Caco-2 (cell line): Measurements from ENCODE around the gene STAT5B. TPM values are rescaled to one million over a fixed set of nuclear protein-coding genes. Genes with fewer than 3 reads are reported as not detected.

ENCODE experiments used
- BruUV-seq: library from RNA; stranded (reverse); fragments of 400-500 nt; replicated peaks from 2 replicates; lab custom pipeline; 2021; lab: Mats Ljungman, UMichigan
- CTCF ChIA-PET: fragments of 300-600 bp; sonication (Branson Sonifier 250); formaldehyde crosslinking; loops from one replicate; lab custom pipeline; 2022; ENCODE audit warnings: antibody characterized with exemption; lab: Charles Lee
- POLR2A ChIA-PET: fragments of 300-600 bp; sonication (Branson Sonifier 250); formaldehyde crosslinking; loops from one replicate; lab custom pipeline; 2022; ENCODE audit warnings: antibody characterized with exemption; lab: Charles Lee
- DNase-seq, 2 experiments: peaks; one replicate each; pipeline versions ENCODE4 v3.0.0 to v3.0.0-alpha.2; 2020 to 2022
- H3K27me3 ChIP-seq: replicated peaks from 2 replicates; pipeline ENCODE4 v1.6.0; 2011; ENCODE audit warnings: low read length; ENCODE audit not compliant: control insufficient read depth, insufficient read depth
- H3K36me3 ChIP-seq: 2 replicates; pipeline ENCODE4 v1.5.1; 2011; ENCODE audit warnings: low read length; ENCODE audit not compliant: control insufficient read depth, insufficient read depth
- H3K4me1 ChIP-seq: fragments of 250-450 bp; sonication (Bioruptor Pico); 2 replicates; pipeline ENCODE4 v1.5.1; 2020; ENCODE audit warnings: mild to moderate bottlenecking
- H3K4me3 ChIP-seq: 2 replicates; pipeline ENCODE4 v1.5.1; 2011; ENCODE audit warnings: low read depth, mild to moderate bottlenecking, control low read depth, low read length
- H3K9me3 ChIP-seq: fragments of 250-450 bp; sonication (Bioruptor Pico); 2 replicates; pipeline ENCODE4 v1.5.1; 2020; ENCODE audit warnings: mild to moderate bottlenecking, moderate library complexity
- H3K27ac Mint-ChIP-seq: one replicate; pipeline ENCODE4 v1.8.0; 2022; ENCODE audit warnings: mixed read lengths; ENCODE audit not compliant: unreplicated experiment
- H3K27me3 Mint-ChIP-seq: one replicate; pipeline ENCODE4 v1.8.0; 2022; ENCODE audit warnings: mixed read lengths; ENCODE audit not compliant: insufficient read depth, unreplicated experiment
- H3K36me3 Mint-ChIP-seq: one replicate; pipeline ENCODE4 v1.8.0; 2022; ENCODE audit warnings: mild to moderate bottlenecking, mixed read lengths; ENCODE audit not compliant: insufficient read depth, unreplicated experiment
- H3K4me1 Mint-ChIP-seq: one replicate; pipeline ENCODE4 v1.8.0; 2022; ENCODE audit warnings: low read depth, mixed read lengths; ENCODE audit not compliant: unreplicated experiment
- H3K4me3 Mint-ChIP-seq: one replicate; pipeline ENCODE4 v1.8.0; 2022; ENCODE audit warnings: mild to moderate bottlenecking, moderate library complexity, mixed read lengths; ENCODE audit not compliant: unreplicated experiment
- H3K9me3 Mint-ChIP-seq: one replicate; pipeline ENCODE4 v1.8.0; 2022; ENCODE audit warnings: mixed read lengths; ENCODE audit not compliant: unreplicated experiment
- CTCF ChIP-seq, 2 experiments: fragments of 200-600 bp in 1 of 2; IDR thresholded peaks; 1 replicate in 1 of 2; 2 replicates in 1 of 2; pipeline versions ENCODE4 v1.5.1 to v1.8.0; 2011 to 2022; ENCODE audit warnings: antibody characterized with exemption in 1 of 2, control low read depth in 1 of 2, inconsistent platforms in 1 of 2, low read depth in 1 of 2, low read length in 1 of 2, mild to moderate bottlenecking in 1 of 2, moderate library complexity in 1 of 2; ENCODE audit not compliant: insufficient read depth in 1 of 2, severe bottlenecking in 1 of 2, unreplicated experiment in 1 of 2
- intact Hi-C: fragments of 100-400 bp; cut with micrococcal nuclease; formaldehyde crosslinking; loops from one replicate; pipeline ENCODE4 v1.10.0; 2022; ENCODE audit not compliant: unreplicated experiment
- total RNA-seq: library from RNA; stranded (reverse); gene quantifications from 2 replicates; pipeline ENCODE4 v1.2.3, GENCODE V29; 2022

The STAT5B gene
- total RNA-seq, 1 experiment from 2014 or later, result 46.9 TPM

GRCh38 chr17:42185621-42185930, 90.6 kb downstream of the STAT5B start:
- POLR2A ChIA-PET, result no interaction called here
- no TSS peak for BruUV-seq
- Mint-ChIP-seq H3K9me3 (no peaks in the 10 kb centered on the region), H3K4me1 (peaks cover 20% of the 10 kb centered on the region), H3K27me3 (peaks cover 10% of the 10 kb centered on the region), H3K36me3 (peaks cover under 1% of the 10 kb centered on the region), H3K27ac (no peak overlapping the region), H3K4me3 (peak overlapping the region; percentile 51)
- intact Hi-C loops, result no loop called here
- DNase-seq, result no peak
- Histone ChIP-seq H3K27me3 (no peaks in the 10 kb centered on the region; the same call in 1 of the 2 replicates), H3K36me3 (no peaks in the 10 kb centered on the region), H3K4me3 (no peak overlapping the region), H3K9me3 (no peaks in the 10 kb centered on the region), H3K4me1 (peaks cover 17% of the 10 kb centered on the region)
- no peak for TF ChIP-seq CTCF (IDR thresholded peaks at IDR 0.05; ENCODE audit: insufficient read depth in 1 of 2, low read depth in 1 of 2, low read length in 1 of 2, severe bottlenecking in 1 of 2, unreplicated experiment in 1 of 2)
- CTCF ChIA-PET, result interaction anchor here (1.8 to 3.1 kb wide), 2 partner anchors 9 to 15 kb away, joined by 10 to 15 read pairs; partner anchors contain the start of gene GHDC

GRCh38 chr17:42184713-42185620, 91.2 kb downstream of the STAT5B start, which contains the start of gene HCRT:
Gene HCRT (minus strand): TSS chr17:42185452. CDS start chr17:42185365, 87 bp downstream.
- Mint-ChIP-seq H3K9me3 (no peaks in the 10 kb centered on the region), H3K36me3 (peaks cover 5% of the 10 kb centered on the region), H3K4me3 (peak within 1 kb of the TSS; percentile 77), H3K27ac (peak within 1 kb of the TSS; percentile 53), H3K4me1 (peaks cover 20% of the 10 kb centered on the region), H3K27me3 (peaks cover 10% of the 10 kb centered on the region)
- H3K4me3 ChIP-seq, result peak within 1 kb of the TSS; percentile 61
- BruUV-seq, result no TSS peak
- no peaks in the 10 kb centered on the region; the same call in 1 of the 2 replicates for H3K27me3 ChIP-seq
- no peak for TF ChIP-seq CTCF (IDR thresholded peaks at IDR 0.05; ENCODE audit: insufficient read depth in 1 of 2, low read depth in 1 of 2, low read length in 1 of 2, severe bottlenecking in 1 of 2, unreplicated experiment in 1 of 2)
- CTCF ChIA-PET, result interaction anchor here (0.6 to 3.1 kb wide), 4 partner anchors 9 to 174 kb away, joined by 4 to 15 read pairs (median 8); partner anchors contain the start of gene GHDC
- H3K4me1 ChIP-seq, result peaks cover 20% of the 10 kb centered on the region
- H3K36me3 ChIP-seq, result no peaks in the 10 kb centered on the region
- POLR2A ChIA-PET, result no interaction called here
- H3K9me3 ChIP-seq, result no peaks in the 10 kb centered on the region
- no peak for DNase-seq
- intact Hi-C loops, result loop anchor here (5.0 kb wide), 1 partner anchor 63 kb away; the partner anchor contains the start of genes HSPB9 and KAT2A
